OCI-LY7 (cell line): ENCODE measurements around the gene HLA-DPB1.

Experiments used
- CTCF ChIP-seq: fragments of 200-600 bp; sonication (generic); conservative IDR thresholded peaks from 2 replicates; pipeline ENCODE4 v1.5.1; 2014; ENCODE audit warnings: mild to moderate bottlenecking, antibody characterized with exemption, low read length, moderate library complexity, mixed read lengths
- EZH2phosphoT487 ChIP-seq: fragments of 200-600 bp; sonication (generic); IDR thresholded peaks from 2 replicates; pipeline ENCODE4 v1.6.1; 2018; ENCODE audit warnings: low read depth, borderline replicate concordance, mild to moderate bottlenecking, mixed run types, antibody characterized with exemption, low read length, moderate library complexity, mixed read lengths

- TF ChIP-seq CTCF (no peak), EZH2phosphoT487 (no peak)
Measured at GRCh38 chr6:33080127-33081089, 4.6 kb downstream of the HLA-DPB1 start.
